K562 (cell line): Measurements from ENCODE around the gene GOLT1A. TPM values are rescaled to one million over a fixed set of nuclear protein-coding genes. Genes with fewer than 3 reads are reported as not detected.

Source experiments
- BRD9 ChIP-seq: fragments of 450-650 bp; IDR thresholded peaks from 2 replicates; pipeline ENCODE4 v1.6.1; 2018; ENCODE audit warnings: low read depth; ENCODE audit not compliant: partially characterized antibody
- CEBPZ ChIP-seq: fragments of 150-350 bp; IDR thresholded peaks from 2 replicates; pipeline ENCODE4 v1.6.1; 2014; ENCODE audit warnings: low read depth, mild to moderate bottlenecking, low read length, borderline replicate concordance
- CHD1 ChIP-seq: fragments of 200-600 bp; sonication (generic); IDR thresholded peaks from one replicate; pipeline ENCODE4 v1.6.1; 2012; ENCODE audit warnings: mild to moderate bottlenecking, moderate library complexity, low read length, inconsistent platforms
- HDAC1 ChIP-seq, 2 experiments: fragments of 450-650 bp; IDR thresholded peaks; 2 replicates each; pipeline ENCODE4 v1.6.1; 2016 to 2017; ENCODE audit warnings: inconsistent platforms in 1 of 2, mild to moderate bottlenecking in 1 of 2, moderate library complexity in 1 of 2
- HMG20B ChIP-seq: fragments of 250-450 bp; sonication (Bioruptor Pico); IDR thresholded peaks from 2 replicates; pipeline ENCODE4 v1.5.0; 2021; ENCODE audit warnings: mild to moderate bottlenecking
- MCM2 ChIP-seq: fragments of 450-650 bp; IDR thresholded peaks from 2 replicates; pipeline ENCODE4 v1.6.1; 2017; ENCODE audit warnings: low read depth, mild to moderate bottlenecking
- MED1 ChIP-seq: sonication (generic); formaldehyde crosslinking; IDR thresholded peaks from 2 replicates; pipeline ENCODE4 v1.8.1; 2023; ENCODE audit warnings: missing genetic modification reagents, borderline replicate concordance
- MXI1 ChIP-seq: IDR thresholded peaks from 2 replicates; pipeline ENCODE4 v1.6.1; 2011; ENCODE audit warnings: low read depth, mild to moderate bottlenecking, improper control_type of control experiment, low read length
- PRMT5 ChIP-seq: sonication (generic); formaldehyde crosslinking; IDR thresholded peaks from 2 replicates; pipeline ENCODE4 v1.5.0; 2020; ENCODE audit warnings: missing genetic modification reagents
- SP1 ChIP-seq: sonication (generic); formaldehyde crosslinking; IDR thresholded peaks from 2 replicates; pipeline ENCODE4 v1.8.1; 2022; ENCODE audit warnings: mild to moderate bottlenecking, missing genetic modification reagents
- SRF ChIP-seq, 2 experiments: fragments of 250-450, 450-650 bp in 1 of 2; sonication (Bioruptor Pico) in 1 of 2; sonication (generic) in 1 of 2; formaldehyde crosslinking; IDR thresholded peaks; 2 replicates each; pipeline versions ENCODE4 v1.5.0 to v1.5.1; 2020 to 2022; ENCODE audit warnings: mild to moderate bottlenecking in 1 of 2, missing genetic modification reagents in 1 of 2
- TFE3 ChIP-seq: fragments of 450-650 bp; formaldehyde crosslinking; IDR thresholded peaks from 2 replicates; pipeline ENCODE4 v1.4.0; 2020; ENCODE audit warnings: mild to moderate bottlenecking, mixed read lengths
- ZKSCAN8 ChIP-seq: fragments of 200-800 bp; sonication (Bioruptor generic); IDR thresholded peaks from 2 replicates; pipeline ENCODE4 v1.6.1; 2016; ENCODE audit warnings: missing genetic modification characterization, missing compliant biosample characterization
- ZNF184 ChIP-seq: sonication (generic); formaldehyde crosslinking; IDR thresholded peaks from 2 replicates; pipeline ENCODE4 v1.5.0; 2020; ENCODE audit warnings: missing genetic modification reagents
- ZNF217 ChIP-seq: sonication (generic); formaldehyde crosslinking; IDR thresholded peaks from 2 replicates; pipeline ENCODE4 v1.8.0; 2022; ENCODE audit warnings: mild to moderate bottlenecking, missing genetic modification reagents
- ZNF23 ChIP-seq: fragments of 250-450 bp; sonication (Bioruptor Pico); IDR thresholded peaks from 2 replicates; pipeline ENCODE4 v1.4.0; 2020; ENCODE audit warnings: mild to moderate bottlenecking
- ZNF41 ChIP-seq: fragments of 250-450 bp; sonication (Bioruptor Pico); conservative IDR thresholded peaks from 2 replicates; pipeline ENCODE4 v1.4.0; 2020; ENCODE audit warnings: mild to moderate bottlenecking
- ZNF551 ChIP-seq: fragments of 250-450 bp; sonication (Bioruptor Pico); IDR thresholded peaks from 2 replicates; pipeline ENCODE4 v1.5.0; 2021; ENCODE audit warnings: mild to moderate bottlenecking, moderate library complexity
- ZNF584 ChIP-seq: fragments of 200-800 bp; sonication (Bioruptor generic); IDR thresholded peaks from 2 replicates; pipeline ENCODE4 v1.6.1; 2016; ENCODE audit warnings: low read depth, mild to moderate bottlenecking, missing genetic modification characterization, missing compliant biosample characterization
- ZNF668 ChIP-seq: fragments of 250-450 bp; sonication (Bioruptor Pico); IDR thresholded peaks from 2 replicates; pipeline ENCODE4 v1.8.0; 2022; ENCODE audit warnings: mild to moderate bottlenecking, inconsistent platforms
- ZNF695 ChIP-seq: fragments of 450-650 bp; formaldehyde crosslinking; IDR thresholded peaks from 2 replicates; pipeline ENCODE4 v1.4.0; 2020; ENCODE audit warnings: mild to moderate bottlenecking, moderate library complexity
- ZNF740 ChIP-seq, 3 experiments: fragments of 200-800 bp in 1 of 3; sonication (Bioruptor generic) in 1 of 3; sonication (generic) in 1 of 3; formaldehyde crosslinking in 1 of 3; IDR thresholded peaks; 2 replicates each; pipeline versions ENCODE4 v1.6.1 to v1.8.0; 2016 to 2022; ENCODE audit warnings: mild to moderate bottlenecking in 2 of 3, missing compliant biosample characterization in 2 of 3, missing genetic modification characterization in 2 of 3, missing genetic modification reagents in 1 of 3
- polyA plus RNA-seq, 8 experiments: library from polyadenylated mRNA; depleted of rRNA in 4 of 8; stranded (reverse) in 5 of 8; unstranded in 3 of 8; fragments of >200 nt; fragmentation: Nextera tagmentation in 2 of 8; fragmentation: Illumina TruSeq in 1 of 8; extraction: Ambion mirVana in 2 of 8; extraction: Trizol in 1 of 8; gene quantifications; 2 replicates each; pipeline versions ENCODE4 v1.2.1 to v1.2.3, GENCODE V29; 2011 to 2014; ENCODE audit warnings: inconsistent platforms in 1 of 8, missing spikeins in 1 of 8
- total RNA-seq, 7 experiments: library from RNA; depleted of rRNA in 6 of 7; stranded (reverse); fragments of >200 nt in 6 of 7; fragmentation: Illumina TruSeq in 2 of 7; extraction: Trizol in 2 of 7; gene quantifications; 2 replicates each; pipeline versions ENCODE4 v1.2.1 to v1.2.3, GENCODE V29; 2011 to 2021; ENCODE audit warnings: low replicate concordance in 1 of 7
- TF ChIP-seq, protein P1 (sequence below): sonication (generic); formaldehyde crosslinking; IDR thresholded peaks from 2 replicates; pipeline ENCODE4 v1.8.1; 2023; ENCODE audit warnings: mild to moderate bottlenecking, missing genetic modification reagents, moderate library complexity

GOLT1A gene
- total and polyA plus RNA-seq, 9 of the 15 experiments (the other 6 are each of a cell fraction or from before 2014, with no cell fraction given) = not detected

DNA sequence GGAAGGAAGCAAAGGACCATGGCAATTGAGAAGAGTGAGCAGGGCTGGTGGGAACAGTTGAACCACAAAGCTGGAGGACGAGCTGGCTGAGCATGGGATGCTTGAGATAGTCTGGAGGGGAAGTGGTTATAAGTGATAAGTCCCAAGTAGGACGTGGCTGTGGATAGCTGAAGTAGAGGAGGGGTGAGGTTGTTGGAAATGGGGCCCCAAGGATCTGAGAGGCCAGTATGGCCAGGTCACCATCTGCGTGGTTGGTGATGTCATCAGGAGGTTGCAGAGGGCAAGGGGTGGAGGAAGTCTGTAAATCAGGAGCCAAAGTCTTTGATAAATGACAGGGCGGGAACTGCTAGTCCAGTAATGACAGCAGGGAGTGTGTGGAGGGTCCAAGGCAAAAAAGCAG, 36.7 kb downstream of the GOLT1A start (continued):
- TF ChIP-seq ZNF695 (CRISPR knock-in tag) = no peak
- no peak for TF ChIP-seq ZNF217
- TF ChIP-seq MXI1 = no peak
- no peak for TF ChIP-seq HMG20B
- TF ChIP-seq ZNF668 = no peak
- no peak for TF ChIP-seq CEBPZ
- TF ChIP-seq HDAC1 (IDR thresholded peaks at IDR 0.05) = 0 out of 4 replicates have a peak, but pooled peaks of 1 of the 2 experiments have one; percentile 43
- TF ChIP-seq ZNF184 (CRISPR knock-in tag) = no peak
- TF ChIP-seq, protein P1, sequence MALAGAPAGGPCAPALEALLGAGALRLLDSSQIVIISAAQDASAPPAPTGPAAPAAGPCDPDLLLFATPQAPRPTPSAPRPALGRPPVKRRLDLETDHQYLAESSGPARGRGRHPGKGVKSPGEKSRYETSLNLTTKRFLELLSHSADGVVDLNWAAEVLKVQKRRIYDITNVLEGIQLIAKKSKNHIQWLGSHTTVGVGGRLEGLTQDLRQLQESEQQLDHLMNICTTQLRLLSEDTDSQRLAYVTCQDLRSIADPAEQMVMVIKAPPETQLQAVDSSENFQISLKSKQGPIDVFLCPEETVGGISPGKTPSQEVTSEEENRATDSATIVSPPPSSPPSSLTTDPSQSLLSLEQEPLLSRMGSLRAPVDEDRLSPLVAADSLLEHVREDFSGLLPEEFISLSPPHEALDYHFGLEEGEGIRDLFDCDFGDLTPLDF = no peak
- TF ChIP-seq ZNF23 (CRISPR knock-in tag) = no peak
- no peak for TF ChIP-seq ZNF41
- peak; percentile 84 for TF ChIP-seq ZNF584 (CRISPR knock-in tag)
- TF ChIP-seq SRF (CRISPR knock-in tag; IDR thresholded peaks at IDR 0.05) = no peak
- TF ChIP-seq SP1 = peak; percentile 64
- peak; percentile 43 for TF ChIP-seq BRD9
- no peak for TF ChIP-seq CHD1
- TF ChIP-seq ZNF740 (CRISPR knock-in tag; IDR thresholded peaks at IDR 0.05) = no peak
- no peak for TF ChIP-seq ZNF740 (tag; IDR thresholded peaks at IDR 0.05)
- TF ChIP-seq MCM2 = no peak
- no peak for TF ChIP-seq PRMT5 (CRISPR knock-in tag)
- no peak for TF ChIP-seq MED1 (CRISPR knock-in tag)
- no peak for TF ChIP-seq ZNF551 (CRISPR knock-in tag)
- TF ChIP-seq ZKSCAN8 = peak; percentile 73
- no peak for TF ChIP-seq TFE3 (CRISPR knock-in tag)
